HG03354 (cell line): ENCODE measurements around the gene GGA3.
A peak's percentile ranks its signal among the peaks of the same experiment; 100 is the strongest.
"Not testable (repeated sequence)": the region's sequence is repeated elsewhere in the genome, so short reads cannot be mapped to it uniquely, and the experiment has no call there.

Source experiments
- ATAC-seq: cut with Tn5 transposase; IDR thresholded peaks from one replicate; pipeline ENCODE4 v1.9.1; 2021; ENCODE audit warnings: mild to moderate bottlenecking; ENCODE audit not compliant: unreplicated experiment, poor library complexity, severe bottlenecking

The GGA3 gene

GRCh38 chr17:75231071-75231470 lies 30.3 kb downstream of the GGA3 start:
- ATAC-seq, result no peak

GRCh38 chr17:75228847-75229246 lies 32.6 kb downstream of the GGA3 start:
- ATAC-seq, result no peak

- ATAC-seq, result no peak
Observed at GRCh38 chr17:75228305-75228704, 33.1 kb downstream of the GGA3 start.

- ATAC-seq, result no peak
Observed at GRCh38 chr17:75227729-75228128, 33.7 kb downstream of the GGA3 start.

GRCh38 chr17:75225016-75225415 lies 36.4 kb downstream of the GGA3 start:
- ATAC-seq, result no peak

DNA sequence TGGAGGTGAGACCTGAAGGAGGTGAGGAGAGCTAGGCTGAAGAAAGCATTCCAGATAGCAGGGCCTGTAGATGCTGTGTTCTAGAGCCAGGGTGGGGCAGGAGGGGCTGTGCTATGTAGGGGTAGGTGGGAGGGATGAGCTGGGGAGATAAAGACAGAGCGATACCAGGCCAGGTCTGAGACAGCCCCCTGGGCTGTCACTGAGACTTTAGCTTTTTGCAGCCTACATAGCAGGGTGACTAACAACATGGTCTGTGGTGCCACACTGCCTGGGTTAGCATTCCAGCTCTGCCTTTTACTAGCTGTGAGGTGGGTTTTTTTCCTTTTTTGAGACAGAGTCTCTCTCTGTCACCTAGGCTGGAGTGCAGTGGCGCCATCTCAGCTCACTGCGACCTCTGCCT lies 41.6 kb downstream of the GGA3 start:
- ATAC-seq, result no peak

GRCh38 chr17:75218131-75218530 lies 43.3 kb downstream of the GGA3 start:
- ATAC-seq, result no peak

GRCh38 chr17:75209061-75209460 lies 52.3 kb downstream of the GGA3 start:
- ATAC-seq, result no peak

DNA sequence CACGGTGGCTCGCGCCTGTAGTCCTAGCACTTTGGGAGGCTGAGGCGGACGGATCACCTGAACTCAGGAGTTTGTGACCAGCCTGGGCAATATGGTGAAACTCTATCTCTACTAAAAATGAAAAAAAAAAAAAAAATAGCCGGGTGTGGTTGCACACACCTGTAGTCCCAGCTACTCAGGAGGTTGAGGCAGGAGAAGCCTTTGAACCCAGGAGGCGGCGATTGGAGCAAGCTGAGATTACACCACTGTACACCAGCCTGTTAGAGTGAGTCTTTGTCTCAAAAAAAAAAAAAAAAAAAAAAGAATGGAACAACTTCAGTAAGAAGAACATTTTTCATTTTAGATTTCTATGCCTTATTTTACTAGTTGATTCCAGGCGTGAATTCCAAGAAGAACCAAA lies 53.2 kb downstream of the GGA3 start:
- ATAC-seq, result no peak

GRCh38 chr17:75207760-75208159 lies 53.6 kb downstream of the GGA3 start:
- ATAC-seq, result no peak

DNA sequence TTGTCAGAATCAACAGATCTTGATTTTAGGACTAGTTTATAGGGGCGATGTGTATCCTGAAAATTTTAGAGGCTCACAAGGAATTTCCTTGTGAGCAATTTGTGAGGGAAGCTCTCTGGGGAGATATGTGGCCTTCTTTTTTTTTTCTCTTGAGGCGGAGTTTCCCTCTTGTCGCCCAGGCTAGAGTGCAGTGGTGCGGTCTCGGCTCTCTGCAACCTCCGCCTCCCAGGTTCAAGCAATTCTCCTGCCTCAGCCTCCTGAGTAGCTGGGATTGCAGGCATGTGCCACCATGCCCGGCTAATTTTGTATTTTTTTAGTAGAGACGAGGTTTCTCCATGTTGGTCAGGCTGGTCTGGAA lies 54.4 kb downstream of the GGA3 start:
- ATAC-seq, result not testable (repeated sequence)

GRCh38 chr17:75205793-75206163 lies 55.6 kb downstream of the GGA3 start:
- ATAC-seq, result no peak

DNA sequence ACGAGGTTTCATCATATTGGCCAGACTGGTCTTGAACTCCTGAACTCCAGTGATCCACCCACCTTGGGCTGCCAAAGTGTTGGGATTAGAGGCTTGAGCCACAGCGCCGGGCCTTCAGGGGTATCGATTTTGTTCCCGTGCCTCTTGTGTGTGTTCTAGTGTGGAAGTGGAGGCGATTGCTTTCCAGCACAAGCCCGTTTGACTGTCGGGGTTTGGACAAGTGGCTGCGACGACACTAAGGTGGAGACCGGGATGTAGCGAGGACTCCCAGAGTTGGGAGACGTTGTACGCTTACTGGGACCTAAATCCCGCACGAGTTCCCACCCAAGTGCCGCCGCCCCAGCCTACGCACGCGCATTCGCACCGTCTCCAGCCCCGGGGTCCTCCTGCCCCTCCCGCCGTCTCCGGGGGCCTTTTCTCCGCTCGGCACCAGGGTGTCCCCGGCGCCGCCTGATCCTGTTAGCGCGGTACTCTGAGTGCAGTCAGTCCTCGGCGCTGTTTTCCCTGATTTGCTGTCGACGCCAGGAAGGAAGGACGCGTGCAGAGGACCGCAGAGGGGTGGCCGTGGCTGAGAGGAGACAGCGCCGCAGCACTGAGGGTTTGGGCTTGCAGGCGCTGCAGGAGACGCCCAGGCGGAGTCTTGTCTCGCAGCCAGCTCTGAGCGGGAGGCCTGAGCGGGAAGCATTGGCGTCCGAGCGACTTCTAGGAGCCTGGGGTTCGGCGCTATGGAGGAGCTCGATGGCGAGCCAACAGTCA lies 56.2 kb downstream of the GGA3 start, which contains the start of gene NUP85:
NUP85 (plus strand) TSS at position 643 of the 756 bp plus-strand sequence; CDS start at position 726, 83 bp downstream.
- peak; percentile 74 for ATAC-seq

- ATAC-seq, result no peak
Observed at GRCh38 chr17:75199886-75200618, 61.4 kb downstream of the GGA3 start.

DNA sequence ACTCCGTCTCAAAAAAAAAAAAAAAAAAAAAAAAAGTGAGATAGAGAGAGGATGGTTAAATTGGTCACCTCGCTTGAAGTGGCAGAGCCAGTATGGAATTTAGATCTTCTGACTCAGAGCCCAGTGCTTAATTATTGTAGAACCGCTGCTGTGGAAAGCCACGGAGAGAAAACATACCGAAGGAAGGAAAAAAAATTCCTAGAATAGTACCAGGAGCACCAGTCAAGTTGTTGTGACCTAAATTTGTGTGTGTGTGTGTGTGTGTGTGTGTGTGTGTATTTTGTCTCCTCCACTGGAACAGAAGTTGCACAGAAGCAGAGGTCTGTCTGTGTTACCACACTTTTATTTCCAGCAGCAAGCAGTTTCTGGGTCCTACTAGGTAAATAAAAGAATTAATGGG lies 66.5 kb downstream of the GGA3 start:
- no peak for ATAC-seq

DNA sequence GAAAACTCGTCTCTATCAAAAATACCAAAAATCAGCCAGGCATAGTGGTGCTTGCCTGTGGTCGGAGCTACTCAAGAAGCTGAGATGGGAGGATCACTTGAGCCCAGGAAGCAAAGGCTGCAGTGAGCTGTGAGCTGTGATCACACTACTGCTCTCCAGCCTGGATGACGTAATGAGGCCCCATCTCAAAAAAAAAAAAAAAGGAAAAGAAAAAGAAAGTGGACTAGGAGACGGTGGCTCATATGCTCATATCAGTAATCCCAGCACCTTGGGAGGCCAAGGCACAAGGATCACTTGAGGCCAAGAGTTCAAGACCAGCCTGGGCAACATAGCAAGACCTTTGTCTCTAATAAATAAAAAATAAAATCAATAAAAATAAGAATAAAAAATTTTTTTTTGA lies 69.8 kb downstream of the GGA3 start:
- no peak for ATAC-seq

- ATAC-seq, result no peak
Observed at GRCh38 chr17:75188614-75189013, 72.8 kb downstream of the GGA3 start.
